HG03060 (cell line): ENCODE data around the gene CDH13.

ENCODE experiments used
- ATAC-seq: cut with Tn5 transposase; IDR thresholded peaks from one replicate; pipeline ENCODE4 v1.9.1; 2021; ENCODE audit warnings: low read depth, moderate number of reproducible peaks; ENCODE audit not compliant: unreplicated experiment

CDH13 gene

GRCh38 chr16:83200005-83200779 is 573.4 kb downstream of the CDH13 start:
- ATAC-seq: no peak

GRCh38 chr16:83201748-83202147 is 575.0 kb downstream of the CDH13 start:
- ATAC-seq: no peak

GRCh38 chr16:83205896-83206295 is 579.1 kb downstream of the CDH13 start:
- no peak for ATAC-seq

GRCh38 chr16:83206426-83206825 is 579.7 kb downstream of the CDH13 start:
- ATAC-seq: no peak

- no peak for ATAC-seq
Measured at GRCh38 chr16:83211711-83212110, 584.9 kb downstream of the CDH13 start.

GRCh38 chr16:83212301-83212841 is 585.6 kb downstream of the CDH13 start:
- no peak for ATAC-seq

GRCh38 chr16:83214671-83215070 is 587.9 kb downstream of the CDH13 start:
- no peak for ATAC-seq

- ATAC-seq: no peak
Measured at GRCh38 chr16:83215406-83216001, 588.7 kb downstream of the CDH13 start.

GRCh38 chr16:83219285-83219684 is 592.5 kb downstream of the CDH13 start:
- ATAC-seq: no peak

- ATAC-seq: no peak
Measured at GRCh38 chr16:83220066-83220465, 593.3 kb downstream of the CDH13 start.

GRCh38 chr16:83224642-83225041 is 597.9 kb downstream of the CDH13 start:
- ATAC-seq: no peak

- no peak for ATAC-seq
Measured at GRCh38 chr16:83227336-83227735, 600.6 kb downstream of the CDH13 start.

GRCh38 chr16:83231729-83232128 is 605.0 kb downstream of the CDH13 start:
- no peak for ATAC-seq

- ATAC-seq: no peak
Measured at GRCh38 chr16:83233153-83233552, 606.4 kb downstream of the CDH13 start.

GRCh38 chr16:83238949-83239691 is 612.4 kb downstream of the CDH13 start:
- no peak for ATAC-seq

- ATAC-seq: no peak
Measured at GRCh38 chr16:83244057-83244456, 617.3 kb downstream of the CDH13 start.

- ATAC-seq: no peak
Measured at GRCh38 chr16:83245061-83245460, 618.3 kb downstream of the CDH13 start.

- ATAC-seq: no peak
Measured at GRCh38 chr16:83247767-83248372, 621.1 kb downstream of the CDH13 start.

- no peak for ATAC-seq
Measured at GRCh38 chr16:83248735-83249463, 622.1 kb downstream of the CDH13 start.

- no peak for ATAC-seq
Measured at GRCh38 chr16:83253521-83253920, 626.8 kb downstream of the CDH13 start.
